ENCODE measurements around the gene KHDC4.

KHDC4 gene
- 6.9 to 41.6 (median 32.5) reads per million in 17 experiments for total RNA-seq

DNA sequence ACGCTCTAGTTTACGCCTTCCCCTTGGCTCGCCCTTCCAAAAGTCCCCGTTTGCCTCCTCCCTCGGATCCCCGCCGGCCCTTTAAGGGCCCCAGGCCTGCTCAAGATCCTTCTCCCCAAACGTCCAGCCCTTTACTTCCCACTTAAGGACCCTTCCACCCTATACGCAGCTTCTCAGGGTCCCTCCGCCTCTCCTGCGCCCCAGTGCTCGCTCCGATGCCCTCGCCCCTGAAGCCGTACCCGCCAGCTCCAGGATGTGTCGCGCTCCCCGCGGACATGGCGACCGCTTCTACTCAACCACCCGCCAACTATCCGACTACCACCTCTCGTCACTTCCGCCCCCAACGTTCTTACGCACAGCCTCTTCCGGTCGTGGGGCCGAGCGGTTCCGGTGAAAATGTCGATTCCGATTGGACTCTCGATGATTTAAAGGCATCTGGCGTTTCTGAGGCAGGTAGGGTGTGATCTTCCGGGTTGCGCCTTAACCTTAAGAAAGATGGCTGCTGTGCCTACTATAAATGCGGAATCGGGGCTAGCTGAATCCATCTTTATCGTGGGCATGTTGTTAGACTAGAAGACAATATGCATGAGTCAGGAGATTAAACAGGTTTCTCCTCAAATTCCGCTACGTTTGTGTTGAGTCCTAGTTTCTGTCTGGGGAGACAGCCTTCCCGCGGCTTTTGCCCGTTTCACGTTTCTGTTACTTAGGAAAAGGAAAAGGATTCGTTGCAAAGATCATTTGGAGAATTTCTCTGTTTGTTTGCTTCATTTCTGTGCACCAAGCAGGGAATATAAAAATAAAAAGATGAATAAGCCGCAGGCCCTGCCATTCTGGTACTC is at the start of gene KHDC4:
Gene KHDC4, minus strand, starts transcription at position 317 of the 839 bp plus-strand sequence. Its CDS starts 40 bp downstream, at position 277.
- peak; percentile 98 to 99 (median 98) for DNase-seq

DNA sequence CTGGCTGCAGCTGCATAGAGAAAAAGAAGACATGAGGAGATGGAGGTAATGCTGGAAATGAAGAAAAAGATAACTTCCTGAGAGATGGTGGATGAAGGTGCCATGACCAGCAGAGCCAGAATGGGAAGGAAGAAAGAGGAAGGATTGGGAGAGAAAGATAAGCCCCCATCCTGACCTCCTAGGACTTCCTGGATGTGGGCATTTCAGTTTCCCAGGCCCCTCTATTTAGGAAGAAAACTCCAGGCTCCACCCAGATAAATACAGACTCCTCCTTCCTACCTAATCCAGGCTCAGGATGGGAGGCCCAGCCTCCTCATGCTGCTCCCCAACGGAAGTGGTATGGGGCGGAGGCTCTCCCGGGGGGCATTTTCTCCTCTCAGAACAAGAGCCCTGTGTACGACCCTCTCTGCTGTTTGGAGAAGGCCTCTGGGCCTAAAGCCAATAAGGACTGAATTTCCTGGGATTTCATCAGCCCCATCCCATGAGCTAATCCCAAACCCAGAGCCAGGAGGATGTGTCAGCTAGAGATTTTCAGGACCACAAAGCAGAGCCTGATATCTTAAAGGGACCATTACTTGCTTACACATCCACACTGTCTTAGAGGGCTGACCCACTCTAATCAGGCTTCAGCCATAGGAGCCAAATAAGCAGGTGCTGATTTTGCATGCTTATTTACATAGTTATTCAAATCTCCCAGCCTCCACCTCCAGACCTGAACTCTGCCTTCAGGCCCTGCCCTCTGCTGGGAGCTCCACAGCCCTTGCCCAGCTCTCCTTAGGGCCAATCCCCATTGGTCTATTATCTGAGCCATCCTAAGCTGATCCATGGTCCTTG is 49.2 kb upstream of the KHDC4 start:
- no peak for DNase-seq

DNA sequence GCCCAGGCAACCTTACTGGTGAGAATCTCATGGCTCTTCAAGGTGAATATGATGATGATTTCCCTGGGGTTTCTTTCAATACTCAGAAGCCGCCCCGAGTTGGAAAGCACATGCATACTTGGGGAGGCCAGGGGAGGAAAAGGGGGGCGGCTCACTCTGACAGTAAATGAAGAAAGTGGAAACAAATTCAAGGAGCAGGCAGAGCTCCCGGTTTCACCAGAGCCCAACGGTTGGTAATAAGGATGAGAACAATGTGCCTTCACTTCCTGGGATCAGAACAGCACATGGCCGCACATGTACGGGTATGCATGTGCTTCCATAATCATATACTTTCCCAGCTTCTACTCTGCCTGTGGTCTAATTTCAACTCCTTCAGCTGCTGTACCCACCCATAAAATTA is 47.9 kb upstream of the KHDC4 start:
- no peak for DNase-seq

DNA sequence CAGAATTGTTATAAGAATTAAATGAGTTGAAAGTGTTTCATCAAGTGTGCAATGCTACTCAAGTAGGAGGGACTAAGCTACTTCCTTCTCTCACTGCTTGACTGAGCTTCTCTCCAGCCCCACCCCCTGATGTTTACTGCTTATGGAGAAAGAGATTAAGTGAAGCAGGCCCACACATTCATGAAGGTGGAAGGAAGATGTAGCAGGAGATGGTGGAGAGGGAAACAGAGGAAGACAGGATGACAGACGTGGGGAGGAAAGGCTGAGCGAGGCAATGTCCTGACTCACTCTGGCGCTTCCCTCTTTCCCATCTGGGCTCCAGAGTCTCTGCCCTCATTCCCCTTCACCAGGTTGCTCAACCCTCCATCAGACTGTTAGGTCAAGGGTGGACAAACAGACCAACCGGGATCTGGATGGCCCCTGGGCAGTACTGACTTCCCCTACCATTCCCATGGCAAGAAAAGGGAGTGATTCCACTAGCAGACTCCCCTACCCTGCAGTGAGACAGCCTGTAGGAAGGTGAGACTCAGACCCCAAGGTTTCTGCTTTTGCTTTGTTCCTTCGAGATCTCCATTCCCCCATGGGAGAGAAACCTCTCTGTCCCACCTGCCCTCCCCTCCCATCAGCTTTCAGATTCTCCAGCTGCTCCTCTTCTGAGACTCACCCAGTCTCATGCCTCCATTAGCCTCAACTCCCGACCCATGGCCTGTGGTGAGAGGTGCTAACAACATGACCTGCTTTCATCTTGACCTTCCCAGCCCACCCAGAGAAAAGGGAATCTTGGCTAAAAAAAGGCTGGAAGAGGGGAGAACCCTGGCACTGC is 47.3 kb upstream of the KHDC4 start:
- peak; percentile 74 to 87 (median 82) for DNase-seq

DNA sequence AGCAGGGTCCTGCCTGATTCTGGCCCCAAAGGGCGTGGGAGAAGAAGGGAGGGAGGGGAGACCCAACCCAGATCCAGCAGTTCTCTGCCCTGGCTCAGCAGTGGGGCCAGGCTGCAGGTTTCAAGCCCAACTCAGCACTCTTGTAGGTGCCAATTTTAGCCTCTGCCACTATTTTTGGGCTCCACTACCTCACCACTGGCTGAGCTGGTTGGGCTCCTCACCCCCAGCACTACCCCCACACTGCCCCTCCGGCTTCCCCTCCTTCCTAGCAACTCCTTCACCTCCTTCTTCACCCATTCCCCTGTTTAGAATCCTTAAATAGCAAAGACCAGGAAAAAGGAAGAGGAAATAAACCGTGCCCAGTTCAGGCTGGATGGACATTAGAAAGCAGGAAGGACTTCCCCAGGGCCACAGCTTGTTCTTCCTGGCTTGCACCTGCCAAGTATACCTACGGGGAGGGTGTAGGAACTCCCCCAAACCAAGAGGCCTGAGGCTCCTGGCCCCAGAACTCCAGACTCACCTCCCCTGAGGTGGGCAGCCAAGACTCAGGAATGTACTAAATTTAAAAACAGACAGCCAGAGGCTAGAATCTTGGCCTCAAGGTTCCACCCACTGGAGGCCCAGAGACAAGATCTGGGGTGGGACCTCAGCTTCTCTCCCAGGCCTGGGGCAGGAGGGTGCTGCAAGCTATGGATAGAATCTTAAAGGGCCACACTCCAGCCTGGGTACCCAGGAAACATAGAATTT is 45.6 kb upstream of the KHDC4 start:
- DNase-seq = peak in 2 of 4 experiments; percentile 38 to 42

DNA sequence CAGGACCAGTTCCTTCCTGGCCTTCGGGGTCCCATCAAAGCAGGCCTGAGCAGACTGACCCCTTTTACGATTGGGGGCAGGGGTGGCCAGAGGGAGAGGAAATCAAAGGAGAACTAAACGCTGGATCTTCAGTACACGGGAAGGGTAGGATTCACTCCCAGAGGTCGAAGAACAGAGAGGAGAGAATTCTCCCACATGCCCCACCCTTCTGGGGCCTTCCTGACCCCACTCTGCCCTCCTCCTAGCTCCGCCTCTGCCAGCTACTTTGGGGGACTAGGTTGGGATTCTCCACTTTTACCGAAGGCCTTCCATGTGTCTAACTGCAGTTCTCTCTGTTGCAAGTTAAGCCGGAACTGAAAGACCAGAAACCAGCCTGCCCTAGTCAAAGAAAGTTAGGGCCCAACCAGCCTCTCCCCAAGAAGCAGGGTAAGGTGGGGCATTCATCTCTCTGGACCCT is 44.8 kb upstream of the KHDC4 start:
- peak; percentile 37 to 67 (median 63) for DNase-seq

DNA sequence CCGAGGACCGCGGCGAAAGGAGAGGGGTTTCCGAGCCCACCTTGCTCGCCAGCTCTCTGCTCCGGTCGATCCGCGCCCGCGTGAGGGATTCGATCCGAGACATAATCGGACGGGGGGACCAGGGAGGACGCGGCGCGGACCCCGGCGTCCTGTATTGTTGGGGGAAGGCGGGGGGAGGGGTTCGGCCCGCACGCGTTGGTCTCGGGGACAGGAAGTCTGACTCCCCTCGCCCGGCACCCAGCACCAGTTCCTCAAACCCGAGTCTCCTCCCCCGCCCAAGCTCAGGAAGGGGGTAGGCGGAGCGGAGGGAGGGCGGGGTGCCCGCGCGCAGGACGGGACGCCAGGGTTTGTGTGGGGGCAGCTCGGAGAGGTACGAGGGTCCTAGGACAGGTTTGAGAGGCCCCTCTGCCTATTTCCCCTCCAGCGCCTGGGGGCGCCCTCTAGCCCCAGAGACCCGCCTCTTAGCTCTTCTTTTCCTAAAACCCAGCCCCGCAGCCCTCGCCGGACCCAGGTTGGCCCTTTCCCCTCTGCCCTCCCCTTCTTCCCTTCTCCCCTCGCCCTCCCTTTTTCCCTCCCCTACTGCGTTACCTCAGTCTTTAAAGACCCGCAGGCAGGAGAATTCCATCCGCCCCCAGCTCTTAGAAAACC is 44.2 kb upstream of the KHDC4 start, which contains the start of gene ARHGEF2:
Gene ARHGEF2, minus strand, starts transcription at position 223 of the 648 bp plus-strand sequence. Its CDS starts 120 bp downstream, at position 103.
- peak; percentile 85 to 93 (median 91) for DNase-seq

DNA sequence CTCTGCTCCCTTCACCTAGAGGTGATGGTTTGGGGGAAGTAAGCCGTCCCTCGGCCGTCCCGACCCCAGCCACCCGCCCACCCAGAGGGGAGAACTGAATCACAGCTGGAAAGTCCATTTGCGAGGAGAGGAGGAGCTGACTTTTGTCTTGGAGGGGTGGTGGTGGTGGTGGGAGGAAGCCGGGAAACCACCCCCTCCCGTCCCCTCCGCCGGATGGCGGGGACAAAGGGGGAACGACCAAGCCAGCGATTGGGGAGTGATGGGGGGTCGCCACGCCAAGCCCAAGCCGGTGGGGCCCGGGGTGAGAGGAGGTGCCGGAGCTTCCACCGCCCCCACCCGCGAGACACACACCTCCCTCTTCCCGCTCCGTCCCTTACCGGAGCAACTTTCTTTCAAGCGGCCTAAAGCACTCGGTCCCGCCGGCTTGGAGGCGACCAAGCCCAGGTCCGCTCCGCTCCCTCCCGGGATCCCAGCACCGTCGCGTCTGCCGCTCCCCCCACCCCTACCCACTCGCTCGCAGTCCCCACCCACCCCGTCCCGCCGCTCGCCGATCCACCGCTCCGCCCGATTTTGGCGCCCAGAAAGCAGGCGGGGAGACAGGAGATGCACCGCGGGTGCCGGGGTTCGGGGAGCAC is 43.6 kb upstream of the KHDC4 start:
- peak in 3 of 4 experiments; percentile 67 to 70 (median 68) for DNase-seq

DNA sequence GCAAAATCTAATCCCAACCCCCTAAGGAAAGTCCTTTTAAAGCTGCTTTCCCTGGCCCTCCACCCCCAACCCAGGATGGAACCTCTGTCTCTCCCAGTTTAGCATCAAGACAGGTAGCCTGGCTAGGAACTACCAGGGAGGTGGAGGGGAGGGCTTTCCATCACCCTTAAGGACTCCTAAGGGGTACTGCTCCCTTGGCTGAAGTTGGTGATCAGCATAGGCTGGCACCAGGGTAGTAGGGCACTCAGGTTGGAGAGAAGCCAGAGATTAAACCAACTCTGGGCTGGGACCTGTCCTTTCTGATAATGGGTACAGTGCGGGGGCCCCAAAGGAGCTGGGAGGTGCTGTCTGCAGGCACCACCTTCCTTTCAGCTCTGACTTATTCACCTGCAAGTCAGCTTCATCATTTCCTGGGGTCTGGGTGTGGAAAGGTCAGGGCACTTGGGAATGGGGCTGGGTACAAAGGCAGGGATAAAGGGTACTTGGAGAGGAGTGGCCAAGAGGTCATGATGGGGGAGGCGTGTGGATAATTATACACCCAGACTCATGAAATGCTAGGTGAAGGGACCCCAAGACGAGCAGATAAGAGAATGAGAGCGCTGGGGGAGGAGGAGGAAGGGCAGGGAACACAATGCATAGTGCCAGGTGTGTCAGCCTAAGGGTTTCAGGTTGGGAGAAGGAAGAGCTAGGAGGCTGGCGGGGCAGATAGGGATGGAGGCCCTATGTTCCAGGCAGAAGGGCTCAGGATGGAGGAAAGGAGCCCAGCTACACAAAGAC is 42.9 kb upstream of the KHDC4 start:
- no peak for DNase-seq

DNA sequence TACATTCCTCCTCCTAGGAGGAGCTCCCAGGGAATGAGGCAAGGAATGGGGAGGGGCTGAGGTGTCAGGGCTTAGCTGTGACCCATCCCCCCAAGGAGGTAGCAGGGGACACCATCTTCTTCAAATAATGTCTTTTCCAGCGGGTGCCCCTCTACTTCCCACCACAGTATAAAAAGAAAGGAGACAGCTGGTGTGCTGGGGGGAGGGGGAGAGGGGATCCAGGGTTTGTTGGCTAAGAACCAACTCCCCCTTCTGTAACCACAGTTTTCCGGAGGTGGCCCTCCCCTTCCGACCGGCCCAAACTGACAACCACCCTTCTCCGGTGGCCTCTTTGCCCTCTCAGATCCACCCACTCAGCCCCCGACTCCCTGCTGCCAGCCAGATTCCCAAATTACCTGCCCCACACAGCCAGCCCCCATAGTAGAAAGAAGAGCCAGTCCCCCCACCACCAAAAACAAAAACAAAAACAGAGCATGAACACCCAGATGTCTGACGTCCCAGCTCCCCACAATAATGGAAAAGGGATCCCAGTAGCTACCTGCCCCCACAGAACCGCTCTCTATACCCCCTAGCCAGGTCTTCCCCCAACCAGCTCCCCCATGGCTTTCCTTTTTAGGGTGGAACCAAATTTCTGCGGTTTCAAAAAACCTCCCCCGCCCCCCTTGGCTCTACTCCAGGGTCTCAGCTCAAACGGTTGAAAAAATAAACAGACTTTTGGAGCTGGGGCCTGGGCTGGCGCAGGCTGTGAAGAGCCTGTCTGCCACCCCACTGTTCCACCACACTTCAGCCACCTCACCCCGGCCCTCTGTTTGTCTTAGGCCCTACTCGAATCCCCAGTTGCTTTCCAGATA is 42.1 kb upstream of the KHDC4 start:
- DNase-seq = peak in 3 of 4 experiments; percentile 43 to 65 (median 60)

DNA sequence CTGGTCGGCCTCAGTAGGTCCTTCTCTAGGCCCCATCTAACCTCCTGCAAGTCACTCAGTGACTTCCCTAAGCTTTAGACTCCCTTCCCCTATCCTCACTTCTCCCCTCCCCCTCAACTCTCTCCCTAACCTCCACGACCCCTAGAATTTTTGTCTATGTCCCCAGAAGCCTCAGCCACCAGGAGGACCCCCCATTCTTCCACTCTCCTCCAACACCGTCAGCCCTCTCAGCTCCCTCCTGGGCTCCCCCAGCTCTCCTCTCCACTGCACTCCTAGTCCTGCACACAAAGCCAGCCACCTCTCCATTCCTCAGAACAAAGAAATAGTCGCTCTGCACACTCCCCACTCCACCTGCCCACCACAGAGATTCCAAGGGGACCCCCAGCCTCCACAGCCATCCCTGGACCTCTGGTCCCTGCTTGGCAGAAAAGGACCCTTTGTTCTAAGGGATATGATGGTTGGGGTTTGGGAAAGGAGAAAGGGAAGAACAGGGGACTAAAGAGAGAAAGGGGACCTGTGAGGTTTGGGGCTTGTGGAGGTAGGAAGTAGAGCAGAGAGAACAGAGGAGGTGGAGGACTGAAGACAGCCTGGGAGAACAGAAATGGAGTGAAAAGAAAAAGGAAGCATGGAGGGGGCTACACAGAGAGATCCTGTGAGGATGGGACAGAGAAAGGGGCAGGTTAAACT is 41.3 kb upstream of the KHDC4 start:
- DNase-seq = peak in 1 of 4 experiments; percentile 41

DNA sequence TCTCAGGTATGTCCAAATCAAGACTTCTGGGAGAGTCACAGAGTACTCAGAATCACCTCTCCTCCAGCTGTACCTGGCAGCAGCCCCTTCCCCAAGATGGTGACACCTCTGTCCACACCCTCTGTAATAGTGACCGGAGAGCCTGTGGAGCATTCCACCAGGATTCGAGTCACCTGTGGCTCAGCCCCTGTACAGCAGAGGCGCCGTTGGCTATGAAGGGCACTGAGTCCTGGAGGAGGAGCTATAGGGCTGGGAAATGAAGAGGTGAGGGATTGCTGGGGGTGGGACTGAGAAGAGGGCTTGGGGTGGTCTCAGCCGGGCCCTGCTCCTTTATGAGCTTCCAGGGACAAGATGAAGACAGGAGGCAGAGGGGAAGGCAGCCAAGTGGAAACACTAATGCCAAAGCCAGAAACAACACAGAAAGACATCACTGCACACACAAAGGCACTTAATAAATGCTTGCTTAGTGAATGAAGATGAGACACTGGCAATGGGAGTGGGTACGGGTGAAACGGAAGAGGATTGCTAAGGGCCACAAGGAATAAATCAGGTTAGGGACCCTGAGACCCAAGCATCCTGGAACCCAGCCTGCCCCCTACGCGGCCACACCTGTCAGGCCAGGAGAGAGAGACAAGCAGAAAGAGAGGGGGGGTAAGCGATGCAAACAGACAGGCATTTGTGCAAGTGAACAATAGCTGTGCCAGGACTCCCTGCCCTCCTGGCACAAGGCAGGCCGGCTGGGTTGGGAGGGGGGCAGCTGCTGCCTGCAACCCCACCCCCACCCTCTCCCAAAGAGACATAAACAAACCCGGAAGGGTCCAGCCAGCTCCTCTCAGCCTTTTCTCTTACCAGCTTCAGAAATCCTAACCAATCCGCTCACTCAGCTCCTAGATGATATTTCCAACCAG is 40.2 kb upstream of the KHDC4 start:
- peak in 1 of 4 experiments; percentile 36 for DNase-seq

DNA sequence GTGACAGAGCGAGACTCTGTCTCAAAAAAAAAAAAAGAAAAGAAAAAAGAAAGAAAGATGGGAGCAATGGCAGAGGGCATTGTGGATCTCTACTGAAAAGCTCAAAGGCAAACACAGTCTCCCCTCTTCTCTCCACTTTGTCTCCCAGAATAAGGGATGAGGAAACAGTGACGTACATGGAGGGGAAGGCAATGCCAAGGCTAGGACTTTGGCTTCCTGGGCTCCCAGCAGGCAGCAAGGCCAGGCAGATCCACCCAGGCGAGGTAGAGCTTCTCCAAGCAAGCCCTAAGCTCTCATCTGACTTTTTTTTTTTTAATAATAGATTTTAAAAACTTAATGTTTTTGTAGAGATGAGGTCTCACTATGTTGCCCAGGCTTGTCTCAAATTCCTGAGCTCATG is 39.5 kb upstream of the KHDC4 start:
- DNase-seq = peak in 1 of 4 experiments; percentile 47

DNA sequence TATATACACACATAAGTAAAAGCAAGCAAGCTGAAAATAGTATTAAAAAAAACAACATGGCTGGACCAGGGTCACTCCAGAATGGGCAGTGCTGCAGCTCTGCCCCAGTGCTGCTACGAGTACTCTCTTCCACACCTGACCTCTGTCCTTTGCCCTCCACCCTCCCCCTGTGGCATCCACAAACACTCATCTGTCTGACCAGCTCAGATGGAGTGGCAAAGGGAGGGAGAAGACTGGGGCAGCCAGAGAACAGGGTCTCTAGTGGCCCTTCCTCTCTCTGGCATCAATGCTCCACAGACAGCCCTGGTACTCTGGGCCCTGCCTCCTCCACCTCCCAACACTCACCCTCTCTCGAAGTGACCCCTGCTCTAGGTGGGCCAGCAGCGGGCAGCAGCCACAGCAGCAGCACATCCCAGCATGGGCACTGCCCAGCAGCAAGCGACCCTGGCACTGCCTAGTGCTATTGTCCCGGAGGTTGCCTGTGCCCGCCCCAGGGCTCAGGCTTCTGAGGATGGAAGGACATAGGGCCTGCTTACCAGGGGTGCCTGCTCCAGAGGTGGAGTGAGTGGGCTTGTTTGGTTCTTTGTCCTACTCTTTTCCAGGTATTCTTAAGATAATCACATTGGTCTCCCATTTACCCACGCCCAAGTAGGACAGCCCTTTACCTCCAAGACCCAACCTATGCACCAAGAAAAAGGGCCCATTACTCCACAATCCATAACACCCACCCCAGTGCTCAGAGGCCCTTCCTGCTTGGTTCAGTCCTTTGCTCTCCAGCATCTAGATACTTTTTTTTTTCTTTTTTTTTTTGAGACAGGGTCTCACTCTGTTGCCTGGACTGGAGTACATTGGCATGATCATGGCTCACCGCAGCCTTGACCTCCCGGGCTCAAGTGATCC is 37.9 kb upstream of the KHDC4 start:
- no peak for DNase-seq

DNA sequence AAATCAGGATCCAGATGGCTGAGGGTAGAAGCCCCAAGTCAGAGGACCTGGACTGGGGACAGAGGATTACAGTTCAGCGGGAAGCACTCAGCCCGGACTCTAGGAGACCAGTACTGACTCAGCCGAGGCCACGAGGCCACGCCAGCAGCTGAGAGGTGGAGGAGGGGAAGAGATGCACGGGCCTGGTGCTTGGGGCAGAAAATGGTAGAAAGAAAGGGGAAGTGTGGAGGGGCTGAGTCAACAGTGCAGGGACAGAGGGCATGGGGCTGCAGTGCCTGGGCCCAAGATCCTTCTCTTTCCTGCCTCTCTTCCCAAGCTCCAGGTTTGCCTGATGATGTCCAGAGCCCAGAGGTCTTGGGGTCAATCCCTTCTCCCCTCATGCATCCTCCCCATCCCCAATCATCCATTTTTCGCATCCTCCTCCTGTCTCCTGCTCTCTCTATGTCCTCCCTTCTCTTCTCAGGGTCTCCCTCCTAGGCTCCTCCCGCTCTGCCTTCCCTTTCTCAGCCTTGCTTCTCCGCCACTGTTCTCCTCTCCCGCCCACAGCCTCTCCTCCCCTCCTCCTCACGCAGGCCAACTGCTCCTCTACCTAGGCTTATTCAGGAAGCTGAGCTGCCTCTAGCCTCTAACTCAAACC is 36.4 kb upstream of the KHDC4 start:
- peak; percentile 92 to 97 (median 96) for DNase-seq
